Uterus (tissue), 2 donors: Measurements from ENCODE around the gene RNASE11.

Experiments used
- POLR2A ChIP-seq, 2 donors: fragments of 450-650 bp; IDR thresholded peaks; one replicate each; pipeline ENCODE4 v1.6.1; 2016; ENCODE audit warnings: antibody characterized with exemption in 2 of 2, mild to moderate bottlenecking in 1 of 2, moderate library complexity in 1 of 2
- TF ChIP-seq, protein P1 (sequence below), 4 experiments: fragments of 200-600 bp in 2 of 4; fragments of 450-650 bp in 2 of 4; sonication (generic) in 2 of 4; IDR thresholded peaks; one replicate each; pipeline ENCODE4 v1.5.1; 2016 to 2019; ENCODE audit warnings: antibody characterized with exemption in 4 of 4, mild to moderate bottlenecking in 2 of 4, moderate library complexity in 1 of 4

DNA sequence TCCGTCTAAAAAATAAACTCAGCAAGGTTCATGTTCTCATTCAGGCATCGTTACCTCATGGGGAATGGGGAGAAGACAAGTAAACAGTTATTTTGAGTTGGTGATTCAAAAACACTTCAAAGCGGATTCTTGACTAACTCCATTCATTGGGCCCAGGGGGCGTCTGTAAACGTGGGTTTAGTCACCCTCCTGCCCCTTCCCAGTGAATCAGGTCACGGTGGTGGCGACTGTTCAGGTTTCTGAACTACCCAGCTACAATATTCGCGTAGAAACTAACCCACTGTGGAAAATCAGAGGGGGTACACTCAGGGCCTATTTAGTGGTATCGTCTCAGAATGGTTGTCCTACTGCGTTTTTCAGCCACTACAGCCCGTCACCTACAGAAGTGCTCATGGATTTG lies 38.5 kb upstream of the RNASE11 start:
- TF ChIP-seq, protein P1, sequence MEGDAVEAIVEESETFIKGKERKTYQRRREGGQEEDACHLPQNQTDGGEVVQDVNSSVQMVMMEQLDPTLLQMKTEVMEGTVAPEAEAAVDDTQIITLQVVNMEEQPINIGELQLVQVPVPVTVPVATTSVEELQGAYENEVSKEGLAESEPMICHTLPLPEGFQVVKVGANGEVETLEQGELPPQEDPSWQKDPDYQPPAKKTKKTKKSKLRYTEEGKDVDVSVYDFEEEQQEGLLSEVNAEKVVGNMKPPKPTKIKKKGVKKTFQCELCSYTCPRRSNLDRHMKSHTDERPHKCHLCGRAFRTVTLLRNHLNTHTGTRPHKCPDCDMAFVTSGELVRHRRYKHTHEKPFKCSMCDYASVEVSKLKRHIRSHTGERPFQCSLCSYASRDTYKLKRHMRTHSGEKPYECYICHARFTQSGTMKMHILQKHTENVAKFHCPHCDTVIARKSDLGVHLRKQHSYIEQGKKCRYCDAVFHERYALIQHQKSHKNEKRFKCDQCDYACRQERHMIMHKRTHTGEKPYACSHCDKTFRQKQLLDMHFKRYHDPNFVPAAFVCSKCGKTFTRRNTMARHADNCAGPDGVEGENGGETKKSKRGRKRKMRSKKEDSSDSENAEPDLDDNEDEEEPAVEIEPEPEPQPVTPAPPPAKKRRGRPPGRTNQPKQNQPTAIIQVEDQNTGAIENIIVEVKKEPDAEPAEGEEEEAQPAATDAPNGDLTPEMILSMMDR (IDR thresholded peaks at IDR 0.05): no peak
- no peak for TF ChIP-seq POLR2A (IDR thresholded peaks at IDR 0.05)
